Motor neuron (in vitro differentiated cells): Measurements from ENCODE around the gene SCRT2. TPM values are rescaled to one million over a fixed set of nuclear protein-coding genes. Genes with fewer than 3 reads are reported as not detected.

ENCODE experiments used
- ATAC-seq, 8 experiments: fragments of 200-7000 bp; cut with Tn5 transposase; replicated peaks in 6 of 8; 2 replicates each; pipeline ENCODE4 v1.8.0; 2021; ENCODE audit warnings: mild to moderate bottlenecking in 8 of 8, moderate library complexity in 8 of 8
- H3K27ac ChIP-seq, 2 donors: fragments of 250-450 bp; sonication (Bioruptor Pico); 2 replicates each; pipeline ENCODE4 v1.9.0; 2021; ENCODE audit warnings: antibody characterized with exemption in 2 of 2, mild to moderate bottlenecking in 2 of 2, moderate library complexity in 1 of 2
- H3K4me1 ChIP-seq, 2 donors: fragments of 250-450 bp; sonication (Bioruptor Pico); replicated peaks in 1 of 2; 2 replicates each; pipeline ENCODE4 v1.6.1; 2021; ENCODE audit warnings: antibody characterized with exemption in 2 of 2, mild to moderate bottlenecking in 2 of 2, moderate library complexity in 1 of 2
- H3K4me3 ChIP-seq, 5 donors: fragments of 250-450 bp; sonication (Bioruptor Pico); 2 replicates each; pipeline ENCODE4 v1.9.0; 2021; ENCODE audit warnings: antibody characterized with exemption in 5 of 5, mild to moderate bottlenecking in 5 of 5, moderate library complexity in 4 of 5
- WGBS, 10 experiments: fragments of 450-650 bp; shearing (Covaris generic); methylation state at CpG; one replicate each; pipeline ENCODE4 v1.0.0; 2022; 5-methylcytosine and 5-hydroxymethylcytosine counted together
- in situ Hi-C, 9 experiments: fragments of 400-800 bp; cut with MboI; loops; one replicate each; pipeline ENCODE4 v1.15.0; 2021; ENCODE audit warnings: low sequenced_read_pairs in 9 of 9, low pct_unique_long_range_greater_than_20kb in 2 of 9; ENCODE audit not compliant: unreplicated experiment in 9 of 9
- total RNA-seq, 8 experiments: library from RNA; unstranded; fragments of 300-600 nt; gene quantifications; 2 replicates each; pipeline versions ENCODE4 v1.2.3 to v1.2.4, GENCODE V29; 2022

Gene SCRT2
- total RNA-seq, 8 experiments from 2014 or later, result 0.29 to 11.0 (median 4.2) TPM; not detected in 1

GRCh38 chr20:665276-665675 is 10.3 kb downstream of the SCRT2 start:
- ATAC-seq, result no peak
- in situ Hi-C loops, result no loop called here
- Histone ChIP-seq H3K4me3 (no peak overlapping the region), H3K27ac (no peak overlapping the region), H3K4me1 (peaks cover 15 to 30% of the 10 kb centered on the region in 2 donors)
- 67 to 100% (median 80%) methylated on average over 1 of the region's 6 CpGs; no CpG with 5 or more reads in 7 of the 10 experiments for WGBS, 10 experiments

GRCh38 chr20:664576-664975 is 11.0 kb downstream of the SCRT2 start:
- H3K27ac ChIP-seq, result no peak overlapping the region
- WGBS, 10 experiments, result 0 to 93% (median 78%) methylated on average over 1 to 6 of the region's 13 CpGs; no CpG with 5 or more reads in 5 of the 10 experiments
- in situ Hi-C loops, result no loop called here
- H3K4me3 ChIP-seq, result no peak overlapping the region
- peaks cover 15 to 26% of the 10 kb centered on the region in 2 donors for H3K4me1 ChIP-seq
- no peak for ATAC-seq

- 8% methylated on average over 11 of the region's 60 CpGs; no CpG with 5 or more reads in 9 of the 10 experiments for WGBS, 10 experiments
- ATAC-seq, result no peak
- H3K4me1 ChIP-seq, result peaks cover 15 to 26% of the 10 kb centered on the region in 2 donors
- no peak overlapping the region for H3K4me3 ChIP-seq
- no peak overlapping the region for H3K27ac ChIP-seq
- in situ Hi-C loops, result no loop called here
Observed at GRCh38 chr20:664151-664550, 11.5 kb downstream of the SCRT2 start.

- in situ Hi-C loops, result no loop called here
- peak in 1 of 8 experiments; percentile 66 for ATAC-seq
- Histone ChIP-seq H3K27ac (no peak overlapping the region), H3K4me1 (peaks cover 15 to 26% of the 10 kb centered on the region in 2 donors), H3K4me3 (no peak overlapping the region)
- 28 to 95% (median 60%) methylated on average over 1 to 3 of the region's 84 CpGs; no CpG with 5 or more reads in 7 of the 10 experiments for WGBS, 10 experiments
Observed at GRCh38 chr20:663315-664090, 12.1 kb downstream of the SCRT2 start.

GRCh38 chr20:662277-663192 is 13.1 kb downstream of the SCRT2 start:
- WGBS, 10 experiments, result 0 to 87% (median 68%) methylated on average over 1 to 6 of the region's 16 CpGs; no CpG with 5 or more reads in 5 of the 10 experiments
- in situ Hi-C loops, result no loop called here
- Histone ChIP-seq H3K27ac (no peak overlapping the region), H3K4me3 (no peak overlapping the region), H3K4me1 (peaks cover 15 to 24% of the 10 kb centered on the region in 2 donors)
- ATAC-seq, result peak in 4 of 8 experiments; percentile 8 to 27 (median 20)

GRCh38 chr20:661474-662270 is 13.9 kb downstream of the SCRT2 start:
- peak; percentile 37 to 74 (median 67) for ATAC-seq
- in situ Hi-C loops, result no loop called here
- H3K4me1 ChIP-seq, result peaks cover 15 to 20% of the 10 kb centered on the region in 2 donors
- WGBS, 10 experiments, result 25 to 92% (median 36%) methylated on average over 2 to 15 of the region's 29 CpGs; no CpG with 5 or more reads in 5 of the 10 experiments
- no peak overlapping the region for H3K4me3 ChIP-seq
- H3K27ac ChIP-seq, result peak overlapping the region in 1 of 2 donors; percentile 27

- Histone ChIP-seq H3K4me1 (peaks cover 15 to 16% of the 10 kb centered on the region in 2 donors), H3K27ac (no peak overlapping the region), H3K4me3 (no peak overlapping the region)
- 0 to 67% (median 29%) methylated on average over 1 to 5 of the region's 5 CpGs for WGBS, 10 experiments
- ATAC-seq, result peak in 1 of 8 experiments; percentile 25
- in situ Hi-C loops, result no loop called here
Observed at GRCh38 chr20:658731-659291, 16.8 kb downstream of the SCRT2 start.

- Histone ChIP-seq H3K27ac (no peak overlapping the region), H3K4me1 (peaks cover 15 to 20% of the 10 kb centered on the region in 2 donors), H3K4me3 (no peak overlapping the region)
- ATAC-seq, result no peak
- WGBS, 10 experiments, result 0 to 50% (median 40%) methylated on average over 1 to 2 of the region's 2 CpGs; no CpG with 5 or more reads in 5 of the 10 experiments
- in situ Hi-C loops, result no loop called here
Observed at GRCh38 chr20:658202-658601, 17.4 kb downstream of the SCRT2 start.

GRCh38 chr20:655726-656624 is 19.6 kb downstream of the SCRT2 start:
- Histone ChIP-seq H3K4me3 (no peak overlapping the region), H3K4me1 (peaks cover 6 to 13% of the 10 kb centered on the region in 2 donors), H3K27ac (no peak overlapping the region)
- in situ Hi-C loops, result no loop called here
- WGBS, 10 experiments, result 48 to 77% (median 65%) methylated on average over 5 to 11 of the region's 11 CpGs; no CpG with 5 or more reads in 2 of the 10 experiments
- ATAC-seq, result no peak

GRCh38 chr20:654417-654750 is 21.2 kb downstream of the SCRT2 start:
- ATAC-seq, result no peak
- no peak overlapping the region for H3K4me3 ChIP-seq
- 87 to 100% (median 90%) methylated on average over 3 of the region's 3 CpGs; no CpG with 5 or more reads in 6 of the 10 experiments for WGBS, 10 experiments
- in situ Hi-C loops, result no loop called here
- peaks cover 6 to 13% of the 10 kb centered on the region in 2 donors for H3K4me1 ChIP-seq
- H3K27ac ChIP-seq, result no peak overlapping the region

- peak in 1 of 8 experiments; percentile 2 for ATAC-seq
- Histone ChIP-seq H3K4me1 (peaks cover 6 to 13% of the 10 kb centered on the region in 2 donors), H3K27ac (no peak overlapping the region), H3K4me3 (peak overlapping the region; percentile 36 to 53 (median 41))
- in situ Hi-C loops, result no loop called here
- 0 to 82% (median 31%) methylated on average over 3 to 15 of the region's 31 CpGs; no CpG with 5 or more reads in 2 of the 10 experiments for WGBS, 10 experiments
Observed at GRCh38 chr20:653590-654416, 21.8 kb downstream of the SCRT2 start.
